HepG2 (cell line): ENCODE data around the gene ETV6.

Source experiments
- SMC3 ChIP-seq: IDR thresholded peaks from 2 replicates; pipeline ENCODE4 v1.6.1; 2011; ENCODE audit warnings: low read length, improper control_type of control experiment
- ZFYVE20 ChIP-seq: sonication (generic); formaldehyde crosslinking; IDR thresholded peaks from 2 replicates; pipeline ENCODE4 v1.8.0; 2023; ENCODE audit warnings: low read depth, mild to moderate bottlenecking, moderate library complexity, missing genetic modification reagents, borderline replicate concordance
- ZNF326 ChIP-seq: sonication (generic); formaldehyde crosslinking; IDR thresholded peaks from 2 replicates; pipeline ENCODE4 v1.4.0; 2020; ENCODE audit warnings: missing genetic modification reagents, borderline replicate concordance
- ZNF629 ChIP-seq: sonication (generic); formaldehyde crosslinking; conservative IDR thresholded peaks from 2 replicates; pipeline ENCODE4 v1.5.0; 2020; ENCODE audit warnings: missing genetic modification reagents
- TF ChIP-seq, protein P1 (sequence below): IDR thresholded peaks from 2 replicates; pipeline ENCODE4 v1.6.1; 2016

DNA sequence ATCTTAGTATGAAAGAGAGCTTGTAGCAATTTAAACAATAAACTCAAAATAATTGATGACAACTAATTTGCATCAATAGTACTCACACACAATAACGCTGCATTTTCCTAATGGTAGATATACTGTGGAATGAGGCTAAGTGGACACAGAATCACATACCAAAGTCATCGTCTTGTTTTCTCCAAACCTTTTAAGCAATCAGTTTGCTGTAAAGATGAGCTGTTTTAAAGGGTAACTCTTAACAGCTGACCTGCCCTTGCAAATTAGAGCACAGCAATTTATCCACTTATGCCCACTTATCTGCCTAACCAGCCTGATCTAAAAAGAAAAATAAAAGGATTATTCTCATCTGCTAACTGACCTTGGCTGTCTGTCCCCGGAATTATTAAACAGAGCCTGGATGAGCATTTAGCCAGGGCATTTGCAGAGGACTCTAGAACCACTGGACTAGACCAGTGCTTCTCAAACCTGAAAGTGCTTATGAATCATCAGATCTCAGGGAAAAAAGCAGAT lies 247.0 kb downstream of the ETV6 start:
- TF ChIP-seq ZNF629 (CRISPR knock-in tag): no peak
- no peak for TF ChIP-seq ZNF326 (CRISPR knock-in tag)
- no peak for TF ChIP-seq SMC3
- TF ChIP-seq ZFYVE20 (CRISPR knock-in tag): no peak
- TF ChIP-seq, protein P1, sequence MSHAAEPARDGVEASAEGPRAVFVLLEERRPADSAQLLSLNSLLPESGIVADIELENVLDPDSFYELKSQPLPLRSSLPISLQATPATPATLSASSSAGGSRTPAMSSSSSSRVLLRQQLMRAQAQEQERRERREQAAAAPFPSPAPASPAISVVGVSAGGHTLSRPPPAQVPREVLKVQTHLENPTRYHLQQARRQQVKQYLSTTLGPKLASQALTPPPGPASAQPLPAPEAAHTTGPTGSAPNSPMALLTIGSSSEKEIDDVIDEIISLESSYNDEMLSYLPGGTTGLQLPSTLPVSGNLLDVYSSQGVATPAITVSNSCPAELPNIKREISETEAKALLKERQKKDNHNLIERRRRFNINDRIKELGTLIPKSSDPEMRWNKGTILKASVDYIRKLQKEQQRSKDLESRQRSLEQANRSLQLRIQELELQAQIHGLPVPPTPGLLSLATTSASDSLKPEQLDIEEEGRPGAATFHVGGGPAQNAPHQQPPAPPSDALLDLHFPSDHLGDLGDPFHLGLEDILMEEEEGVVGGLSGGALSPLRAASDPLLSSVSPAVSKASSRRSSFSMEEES (CRISPR knock-in tag): no peak
